ENCODE measurements around the gene ZNF518B.

DNA sequence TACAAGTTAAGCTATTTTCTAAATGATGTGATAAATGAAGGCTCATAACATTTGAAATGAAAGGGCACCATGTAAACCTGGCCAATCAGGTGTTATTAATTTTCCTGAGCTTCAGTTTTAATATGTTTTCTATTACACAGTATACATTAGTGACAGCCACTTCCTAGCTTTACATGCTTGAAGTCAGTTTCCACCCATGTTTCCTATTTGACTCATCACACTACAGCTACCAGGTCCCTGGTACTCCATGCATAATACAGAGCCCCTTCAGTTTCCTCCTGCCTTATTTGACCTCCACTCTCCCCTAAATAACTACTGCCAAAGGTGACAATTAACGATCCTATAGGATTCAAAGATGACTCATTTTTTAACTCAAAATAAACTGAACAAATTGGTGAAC is 18.3 kb downstream of the ZNF518B start:
- TF ChIP-seq, protein P1, sequence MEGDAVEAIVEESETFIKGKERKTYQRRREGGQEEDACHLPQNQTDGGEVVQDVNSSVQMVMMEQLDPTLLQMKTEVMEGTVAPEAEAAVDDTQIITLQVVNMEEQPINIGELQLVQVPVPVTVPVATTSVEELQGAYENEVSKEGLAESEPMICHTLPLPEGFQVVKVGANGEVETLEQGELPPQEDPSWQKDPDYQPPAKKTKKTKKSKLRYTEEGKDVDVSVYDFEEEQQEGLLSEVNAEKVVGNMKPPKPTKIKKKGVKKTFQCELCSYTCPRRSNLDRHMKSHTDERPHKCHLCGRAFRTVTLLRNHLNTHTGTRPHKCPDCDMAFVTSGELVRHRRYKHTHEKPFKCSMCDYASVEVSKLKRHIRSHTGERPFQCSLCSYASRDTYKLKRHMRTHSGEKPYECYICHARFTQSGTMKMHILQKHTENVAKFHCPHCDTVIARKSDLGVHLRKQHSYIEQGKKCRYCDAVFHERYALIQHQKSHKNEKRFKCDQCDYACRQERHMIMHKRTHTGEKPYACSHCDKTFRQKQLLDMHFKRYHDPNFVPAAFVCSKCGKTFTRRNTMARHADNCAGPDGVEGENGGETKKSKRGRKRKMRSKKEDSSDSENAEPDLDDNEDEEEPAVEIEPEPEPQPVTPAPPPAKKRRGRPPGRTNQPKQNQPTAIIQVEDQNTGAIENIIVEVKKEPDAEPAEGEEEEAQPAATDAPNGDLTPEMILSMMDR (IDR thresholded peaks at IDR 0.05): no peak
- no peak for TF ChIP-seq POLR2A (IDR thresholded peaks at IDR 0.05)

Measured in body of pancreas (tissue), 4 donors.